Measurements from ENCODE around the gene CDKN1A.

CDKN1A gene

GRCh38 chr6:36735110-36736071 lies 56.9 kb downstream of the CDKN1A start:
- DNase-seq (ENCODE audit: low read depth): peak; percentile 90
- H3K4me3 ChIP-seq (ENCODE audit: low read length): peak overlapping the region; percentile 36
- TF ChIP-seq CTCF (conservative IDR thresholded peaks at IDR 0.05; ENCODE audit: low read length): peak; percentile 42
